ENCODE results near the gene RASEF.
"Not testable (repeated sequence)": the region's sequence is repeated elsewhere in the genome, so short reads cannot be mapped to it uniquely, and the experiment has no call there.

RASEF gene

DNA sequence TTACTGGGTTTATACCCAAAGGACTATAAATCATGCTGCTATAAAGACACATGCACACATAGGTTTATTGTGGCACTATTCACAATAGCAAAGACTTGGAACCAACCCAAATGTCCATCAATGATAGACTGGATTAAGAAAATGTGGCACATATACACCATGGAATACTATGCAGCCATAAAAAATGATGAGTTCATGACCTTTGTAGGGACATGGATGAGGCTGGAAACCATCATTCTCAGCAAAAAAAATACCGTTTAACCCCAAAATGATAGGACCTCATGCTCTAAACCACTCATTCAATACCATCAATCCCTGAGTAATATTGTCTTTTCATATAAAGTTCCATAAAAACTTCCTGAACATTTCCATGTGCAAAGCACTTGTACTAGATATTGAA lies 128.9 kb downstream of the RASEF start:
- not testable (repeated sequence) for H3K36me3 ChIP-seq (replicated peaks in 1 of 2; ENCODE audit: control insufficient read depth in 2 of 2, insufficient read depth in 2 of 2, low read length in 2 of 2); H4K91ac ChIP-seq (ENCODE audit: low read depth, low read length, poor library complexity); H3K9ac ChIP-seq (ENCODE audit: low read depth, low read length, poor library complexity); H3K4me2 ChIP-seq (ENCODE audit: insufficient read depth, low read length, poor library complexity, severe bottlenecking); H2BK12ac ChIP-seq (ENCODE audit: low read length); H3K4ac ChIP-seq (ENCODE audit: low read length); DNase-seq (ENCODE audit: low spot score); H2BK15ac ChIP-seq (ENCODE audit: low read length); H3K27ac ChIP-seq (replicated peaks; ENCODE audit: low read length); H2AK5ac ChIP-seq (ENCODE audit: low read depth, low read length); H2AFZ ChIP-seq (ENCODE audit: low read length); H3K18ac ChIP-seq (ENCODE audit: low read length); H3K79me1 ChIP-seq (ENCODE audit: low read depth, low read length); H2BK120ac ChIP-seq (ENCODE audit: low read depth, low read length); H3K9me3 ChIP-seq (replicated peaks in 1 of 2; ENCODE audit: control insufficient read depth in 2 of 2, insufficient read depth in 1 of 2, low read depth in 1 of 2, low read length in 2 of 2); H3K23ac ChIP-seq (ENCODE audit: low read depth, low read length, poor library complexity); H3K14ac ChIP-seq (ENCODE audit: low read length); H3K4me3 ChIP-seq (ENCODE audit: low read length in 2 of 2); H3K27me3 ChIP-seq (ENCODE audit: control insufficient read depth in 3 of 3, insufficient read depth in 3 of 3, low read depth in 1 of 3, low read length in 3 of 3); H4K8ac ChIP-seq (ENCODE audit: low read depth, low read length); H3K4me1 ChIP-seq (ENCODE audit: control insufficient read depth in 2 of 2, insufficient read depth in 1 of 2, low read depth in 1 of 2, low read length in 2 of 2); H2BK5ac ChIP-seq (ENCODE audit: low read length)
- WGBS, 2 donors (ENCODE audit: extremely low coverage in 2 of 2, insufficient read length in 2 of 2, insufficient replicate concordance in 1 of 2) = no CpG with 5 or more reads among the region's 1 CpG

DNA sequence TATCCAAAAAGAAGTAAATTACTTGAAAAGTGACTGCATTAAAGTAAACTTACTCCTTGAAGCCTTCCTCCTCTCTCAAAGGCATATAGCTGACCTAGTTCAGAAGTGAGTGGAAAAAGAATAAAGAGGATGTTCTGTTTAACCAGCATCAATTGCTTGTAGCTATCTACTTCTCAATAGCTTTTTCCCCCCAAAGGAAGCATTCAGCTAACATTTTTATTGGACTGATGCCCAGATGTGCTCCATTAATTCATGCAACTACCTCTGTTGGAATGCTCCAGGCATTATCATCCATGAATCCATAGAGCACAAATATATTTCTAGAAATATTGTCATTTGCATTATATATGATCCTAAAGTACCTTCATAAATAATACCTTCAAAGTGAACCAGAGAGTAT lies 132.8 kb downstream of the RASEF start:
- Histone ChIP-seq H3K9me3 (replicated peaks in 1 of 2; ENCODE audit: control insufficient read depth in 2 of 2, insufficient read depth in 1 of 2, low read depth in 1 of 2, low read length in 2 of 2) (no peaks in the 10 kb centered on the region), H3K27me3 (ENCODE audit: control insufficient read depth in 3 of 3, insufficient read depth in 3 of 3, low read depth in 1 of 3, low read length in 3 of 3) (peaks cover 0 to 2% (median 0%) of the 10 kb centered on the region in 3 experiments), H2BK120ac (ENCODE audit: low read depth, low read length) (no peak overlapping the region), H2AFZ (ENCODE audit: low read length) (no peak overlapping the region), H3K4me1 (ENCODE audit: control insufficient read depth in 2 of 2, insufficient read depth in 1 of 2, low read depth in 1 of 2, low read length in 2 of 2) (peaks cover 0 to 11% of the 10 kb centered on the region in 2 donors), H3K23ac (ENCODE audit: low read depth, low read length, poor library complexity) (no peak overlapping the region), H4K91ac (ENCODE audit: low read depth, low read length, poor library complexity) (no peak overlapping the region), H3K14ac (ENCODE audit: low read length) (no peak overlapping the region), H4K8ac (ENCODE audit: low read depth, low read length) (no peak overlapping the region), H3K9ac (ENCODE audit: low read depth, low read length, poor library complexity) (no peak overlapping the region), H2BK5ac (ENCODE audit: low read length) (no peak overlapping the region), H2BK12ac (ENCODE audit: low read length) (no peak overlapping the region), H3K4ac (ENCODE audit: low read length) (no peak overlapping the region), H3K79me1 (ENCODE audit: low read depth, low read length) (no peaks in the 10 kb centered on the region), H3K27ac (replicated peaks; ENCODE audit: low read length) (no peak overlapping the region), H2AK5ac (ENCODE audit: low read depth, low read length) (no peak overlapping the region), H3K36me3 (replicated peaks in 1 of 2; ENCODE audit: control insufficient read depth in 2 of 2, insufficient read depth in 2 of 2, low read length in 2 of 2) (no peaks in the 10 kb centered on the region), H3K4me2 (ENCODE audit: insufficient read depth, low read length, poor library complexity, severe bottlenecking) (no peak overlapping the region), H2BK15ac (ENCODE audit: low read length) (no peak overlapping the region), H3K4me3 (ENCODE audit: low read length in 2 of 2) (no peak overlapping the region), H3K18ac (ENCODE audit: low read length) (no peak overlapping the region)
- no peak for DNase-seq (ENCODE audit: low spot score)
